Endothelial cell (in vitro differentiated cells): ENCODE measurements around the gene GNE. TPM values are rescaled to one million over a fixed set of nuclear protein-coding genes. Genes with fewer than 3 reads are reported as not detected.

Experiments used
- DNase-seq: peaks from one replicate; pipeline ENCODE4 v3.0.0; 2021; ENCODE audit warnings: low spot score
- H3K27ac Mint-ChIP-seq: one replicate; pipeline ENCODE4 v1.8.0; 2021; ENCODE audit warnings: mixed read lengths, inconsistent platforms; ENCODE audit not compliant: unreplicated experiment
- H3K27me3 Mint-ChIP-seq: one replicate; pipeline ENCODE4 v1.8.0; 2021; ENCODE audit warnings: mild to moderate bottlenecking, moderate library complexity, mixed read lengths, inconsistent platforms; ENCODE audit not compliant: unreplicated experiment
- H3K36me3 Mint-ChIP-seq: one replicate; pipeline ENCODE4 v1.8.0; 2021; ENCODE audit warnings: mild to moderate bottlenecking, low read depth, mixed read lengths, inconsistent platforms; ENCODE audit not compliant: unreplicated experiment
- H3K4me1 Mint-ChIP-seq: one replicate; pipeline ENCODE4 v1.8.0; 2021; ENCODE audit warnings: mild to moderate bottlenecking, mixed read lengths, inconsistent platforms; ENCODE audit not compliant: unreplicated experiment
- H3K4me3 Mint-ChIP-seq: one replicate; pipeline ENCODE4 v1.8.0; 2021; ENCODE audit warnings: mild to moderate bottlenecking, mixed read lengths, inconsistent platforms; ENCODE audit not compliant: unreplicated experiment
- H3K9me3 Mint-ChIP-seq: one replicate; pipeline ENCODE4 v1.8.0; 2021; ENCODE audit warnings: mixed read lengths, inconsistent platforms; ENCODE audit not compliant: unreplicated experiment
- total RNA-seq: library from RNA; stranded (reverse); fragmentation: NEBNext Ultra II Directional; extraction: Animal tissue kit (Norgen Biotek cat#: 25700); gene quantifications from one replicate; pipeline ENCODE4 v1.2.1, GENCODE V29; 2021; ENCODE audit not compliant: unreplicated experiment
- TF ChIP-seq, protein P1 (sequence below): fragments of 200-600 bp; sonication (generic); IDR thresholded peaks from one replicate; pipeline ENCODE4 v1.5.0; 2021; ENCODE audit warnings: antibody characterized with exemption; ENCODE audit not compliant: unreplicated experiment

Gene GNE
- total RNA-seq, 1 donor from 2014 or later = 12.0 TPM

DNA sequence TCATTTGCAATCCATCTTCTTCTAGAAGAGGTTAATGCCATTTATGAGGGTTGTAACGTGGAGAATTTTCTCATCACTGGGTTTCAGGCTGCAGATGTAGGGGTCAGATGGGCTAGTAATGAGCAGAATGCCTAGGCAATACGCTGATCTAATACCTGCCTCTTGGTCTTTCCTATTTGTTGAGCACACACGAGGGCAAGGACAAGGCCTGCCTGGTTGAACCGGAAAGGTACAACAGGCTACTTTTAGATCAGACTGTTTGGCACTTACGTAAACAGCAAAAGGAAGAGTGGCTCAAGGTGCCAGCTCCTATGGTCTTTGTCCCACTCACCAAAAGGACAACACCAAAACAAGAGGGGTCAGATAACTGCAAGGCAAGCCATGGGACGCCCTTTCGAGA lies 24.0 kb upstream of the GNE start:
- Mint-ChIP-seq H3K4me3 (no peak overlapping the region), H3K36me3 (no peaks in the 10 kb centered on the region), H3K27me3 (no peaks in the 10 kb centered on the region), H3K4me1 (no peaks in the 10 kb centered on the region), H3K27ac (no peak overlapping the region), H3K9me3 (no peaks in the 10 kb centered on the region)
- no peak for DNase-seq
- TF ChIP-seq, protein P1, sequence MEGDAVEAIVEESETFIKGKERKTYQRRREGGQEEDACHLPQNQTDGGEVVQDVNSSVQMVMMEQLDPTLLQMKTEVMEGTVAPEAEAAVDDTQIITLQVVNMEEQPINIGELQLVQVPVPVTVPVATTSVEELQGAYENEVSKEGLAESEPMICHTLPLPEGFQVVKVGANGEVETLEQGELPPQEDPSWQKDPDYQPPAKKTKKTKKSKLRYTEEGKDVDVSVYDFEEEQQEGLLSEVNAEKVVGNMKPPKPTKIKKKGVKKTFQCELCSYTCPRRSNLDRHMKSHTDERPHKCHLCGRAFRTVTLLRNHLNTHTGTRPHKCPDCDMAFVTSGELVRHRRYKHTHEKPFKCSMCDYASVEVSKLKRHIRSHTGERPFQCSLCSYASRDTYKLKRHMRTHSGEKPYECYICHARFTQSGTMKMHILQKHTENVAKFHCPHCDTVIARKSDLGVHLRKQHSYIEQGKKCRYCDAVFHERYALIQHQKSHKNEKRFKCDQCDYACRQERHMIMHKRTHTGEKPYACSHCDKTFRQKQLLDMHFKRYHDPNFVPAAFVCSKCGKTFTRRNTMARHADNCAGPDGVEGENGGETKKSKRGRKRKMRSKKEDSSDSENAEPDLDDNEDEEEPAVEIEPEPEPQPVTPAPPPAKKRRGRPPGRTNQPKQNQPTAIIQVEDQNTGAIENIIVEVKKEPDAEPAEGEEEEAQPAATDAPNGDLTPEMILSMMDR = no peak

DNA sequence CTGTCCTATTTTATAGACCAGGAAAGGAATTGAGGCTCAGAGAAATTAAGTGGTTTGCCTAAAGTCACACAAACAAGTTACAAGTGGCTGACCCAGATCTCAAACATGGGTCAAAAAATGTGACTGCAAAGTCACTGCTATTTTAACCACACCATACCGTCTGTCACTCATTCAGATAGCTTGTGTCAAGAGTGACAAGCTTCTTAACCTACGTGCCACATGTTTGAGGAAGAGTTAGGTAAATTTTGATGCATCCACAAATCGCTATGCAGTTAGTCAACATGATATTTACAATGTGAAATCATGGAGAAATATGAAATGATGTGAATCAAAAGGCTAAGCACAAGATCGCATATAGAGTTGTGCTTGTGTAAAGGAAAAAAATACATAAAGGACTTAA lies 22.7 kb upstream of the GNE start:
- no peak for DNase-seq
- Mint-ChIP-seq H3K4me1 (no peaks in the 10 kb centered on the region), H3K4me3 (no peak overlapping the region), H3K36me3 (no peaks in the 10 kb centered on the region), H3K9me3 (no peaks in the 10 kb centered on the region), H3K27ac (no peak overlapping the region), H3K27me3 (no peaks in the 10 kb centered on the region)
- TF ChIP-seq, protein P1 = no peak

DNA sequence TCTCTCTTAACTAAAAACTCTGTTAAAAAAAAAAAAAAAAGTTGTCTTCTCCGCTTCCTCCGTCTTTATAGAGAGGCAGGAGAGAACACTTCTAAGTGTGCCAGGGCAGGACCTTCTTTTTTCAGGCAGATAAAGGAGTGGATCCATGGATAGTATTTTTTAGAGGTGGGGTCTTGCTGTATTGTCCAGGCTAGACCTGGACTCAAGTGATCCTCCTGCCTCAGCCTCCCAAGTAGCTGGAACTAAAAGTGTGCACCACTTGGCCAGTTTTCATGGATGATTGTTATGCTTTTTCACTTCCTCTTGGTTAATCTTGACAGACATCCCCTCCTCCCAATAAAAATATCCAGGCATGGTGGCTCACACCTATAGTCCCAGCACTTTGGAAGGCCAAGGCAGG lies 20.0 kb upstream of the GNE start:
- Mint-ChIP-seq H3K27ac (no peak overlapping the region), H3K4me3 (no peak overlapping the region)

DNA sequence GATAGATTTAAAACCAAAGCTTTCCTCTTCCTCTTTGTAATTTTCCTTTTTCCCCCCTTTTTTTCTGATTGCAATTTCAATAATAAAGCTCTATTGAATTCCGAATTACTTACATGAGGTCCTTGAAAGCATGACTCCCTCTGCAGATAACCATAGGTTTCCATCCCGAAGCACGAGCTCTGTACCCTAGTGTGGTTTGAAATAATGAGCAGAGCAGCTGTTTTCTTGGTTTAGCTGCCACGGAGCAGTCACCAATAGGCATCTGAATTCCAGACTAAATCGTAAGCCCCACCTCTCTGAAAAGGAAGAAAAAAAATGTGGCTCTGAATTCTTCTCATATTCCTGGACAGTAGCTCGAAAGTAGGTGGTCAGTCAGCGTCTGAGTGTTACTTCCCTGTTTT lies 18.5 kb upstream of the GNE start:
- no peak overlapping the region for H3K4me3 Mint-ChIP-seq
- TF ChIP-seq, protein P1 = no peak
- H3K27me3 Mint-ChIP-seq = no peaks in the 10 kb centered on the region
- H3K4me1 Mint-ChIP-seq = no peaks in the 10 kb centered on the region
- H3K9me3 Mint-ChIP-seq = no peaks in the 10 kb centered on the region
- peaks cover 4% of the 10 kb centered on the region for H3K36me3 Mint-ChIP-seq
- no peak overlapping the region for H3K27ac Mint-ChIP-seq
- no peak for DNase-seq

More for the DNA sequence above, 20.0 kb upstream of the GNE start:
- Mint-ChIP-seq H3K9me3 (no peaks in the 10 kb centered on the region), H3K36me3 (peaks cover 4% of the 10 kb centered on the region), H3K4me1 (no peaks in the 10 kb centered on the region), H3K27me3 (no peaks in the 10 kb centered on the region)
- TF ChIP-seq, protein P1 = no peak
- DNase-seq = no peak

DNA sequence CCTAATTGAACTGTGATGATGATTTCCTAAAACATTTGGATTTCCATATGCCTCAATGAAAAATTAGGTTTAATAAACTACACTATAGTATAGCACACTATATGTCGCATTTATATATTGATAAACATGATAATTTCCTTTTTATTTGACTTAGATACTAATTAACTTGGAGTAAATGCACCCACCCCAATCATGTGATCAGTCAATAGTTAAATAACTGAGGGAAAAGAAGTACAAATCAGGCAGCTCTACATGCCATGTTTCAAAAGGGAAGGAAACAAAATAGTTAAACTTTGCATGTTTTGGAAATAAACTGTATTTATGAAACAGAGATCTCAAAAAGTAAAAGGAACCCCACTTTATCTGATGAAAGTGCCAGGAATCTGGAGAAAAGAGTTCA lies 18.0 kb upstream of the GNE start:
- no peak overlapping the region for H3K27ac Mint-ChIP-seq
- H3K36me3 Mint-ChIP-seq = peaks cover 4% of the 10 kb centered on the region
- no peak for DNase-seq
- no peaks in the 10 kb centered on the region for H3K27me3 Mint-ChIP-seq
- H3K9me3 Mint-ChIP-seq = no peaks in the 10 kb centered on the region
- no peaks in the 10 kb centered on the region for H3K4me1 Mint-ChIP-seq
- no peak overlapping the region for H3K4me3 Mint-ChIP-seq
- TF ChIP-seq, protein P1 = no peak
